ENCODE data around the gene OR51E1. TPM values are rescaled to one million over a fixed set of nuclear protein-coding genes. Genes with fewer than 3 reads are reported as not detected.

OR51E1 gene
- total and polyA plus RNA-seq, 10 of the 15 experiments (the other 5 are each of a cell fraction or from before 2014, with no cell fraction given) = not detected

DNA sequence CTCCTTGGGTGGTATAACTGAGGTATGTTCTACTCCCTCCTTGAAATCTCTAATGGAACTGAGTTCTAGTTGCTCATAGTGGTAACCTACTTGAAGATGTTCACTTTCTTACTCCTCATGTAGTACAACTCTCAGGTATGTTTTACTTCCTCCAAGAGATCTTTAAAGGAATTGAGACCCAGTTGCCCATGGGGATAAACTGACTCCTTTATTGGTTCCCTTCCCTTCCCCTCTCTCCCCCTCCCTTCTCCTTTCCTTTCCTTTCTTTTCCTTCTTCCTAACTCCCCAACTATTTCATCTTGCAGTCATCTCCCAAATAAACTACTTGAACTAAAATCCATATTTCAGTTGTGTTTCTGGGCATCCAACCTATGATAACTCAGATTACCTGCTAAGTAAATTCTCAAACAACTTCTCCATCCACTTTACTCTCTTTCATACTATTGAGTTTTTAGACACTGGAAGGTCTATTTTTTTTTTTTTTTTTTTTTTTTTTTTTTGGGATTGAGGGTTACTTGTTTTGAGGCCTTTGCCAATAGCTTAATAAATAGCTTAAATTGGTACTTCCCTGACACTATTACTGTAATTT lies 27.8 kb upstream of the OR51E1 start (continued):
- TF ChIP-seq FOXK2 (IDR thresholded peaks at IDR 0.05) (no peak), SUPT20H (IDR thresholded peaks at IDR 0.05; ENCODE audit: borderline replicate concordance, control insufficient read depth, low read depth, low read length) (no peak)

DNA sequence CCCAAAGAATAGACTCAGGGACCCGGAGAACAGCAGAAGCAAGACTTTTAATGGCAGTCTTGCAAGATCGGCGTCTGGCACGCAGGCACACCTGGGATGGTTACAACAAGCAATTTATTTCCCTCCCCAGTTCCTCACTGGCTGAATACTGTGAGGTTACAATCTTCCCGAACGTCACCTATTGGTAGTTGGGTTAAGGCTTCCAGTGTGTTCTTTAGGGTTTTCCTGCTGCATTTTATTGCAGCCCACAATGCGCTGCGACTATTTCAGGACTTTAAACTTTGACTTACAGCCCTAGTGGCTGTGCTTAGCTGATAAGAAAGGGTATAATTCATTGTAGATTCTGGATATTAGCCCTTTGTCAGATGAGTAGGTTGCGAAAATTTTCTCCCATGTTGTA lies 24.3 kb upstream of the OR51E1 start:
- H3K27me3 ChIP-seq (replicated peaks in 1 of 2; ENCODE audit: control insufficient read depth in 2 of 2, insufficient read depth in 2 of 2, low read length in 1 of 2) = no peaks in the 10 kb centered on the region
- ChIA-PET CTCF (interaction anchor here (1.1 kb wide), 1 partner anchor 11 kb away, joined by 3 read pairs; no protein-coding TSS in a partner anchor), SMC1A (ENCODE audit: uncharacterized antibody, unreplicated experiment) (no interaction called here), RAD21 (ENCODE audit: unreplicated experiment) (no interaction called here), POLR2A (no interaction called here)
- H2AFZ ChIP-seq (ENCODE audit: control insufficient read depth, low read depth, low read length) = no peak overlapping the region
- no peak overlapping the region for H3K27ac ChIP-seq (ENCODE audit: control insufficient read depth, insufficient read depth)
- no peak overlapping the region for H3K9ac ChIP-seq (ENCODE audit: control insufficient read depth, insufficient read depth, low read length)
- H4K20me1 ChIP-seq (ENCODE audit: control insufficient read depth, insufficient read depth) = no peaks in the 10 kb centered on the region
- H3K79me2 ChIP-seq (ENCODE audit: control insufficient read depth, insufficient read depth, low read length) = no peaks in the 10 kb centered on the region
- intact Hi-C loops (cut with micrococcal nuclease; ENCODE audit: unreplicated experiment) = no loop called here
- no peak for ATAC-seq
- H3K4me3 ChIP-seq = no peak overlapping the region
- DNase-seq (ENCODE audit: low read depth, low spot score) = no peak
- no peak for TF ChIP-seq HCFC1 (IDR thresholded peaks at IDR 0.05; ENCODE audit: low read length)
- TF ChIP-seq, protein P1, sequence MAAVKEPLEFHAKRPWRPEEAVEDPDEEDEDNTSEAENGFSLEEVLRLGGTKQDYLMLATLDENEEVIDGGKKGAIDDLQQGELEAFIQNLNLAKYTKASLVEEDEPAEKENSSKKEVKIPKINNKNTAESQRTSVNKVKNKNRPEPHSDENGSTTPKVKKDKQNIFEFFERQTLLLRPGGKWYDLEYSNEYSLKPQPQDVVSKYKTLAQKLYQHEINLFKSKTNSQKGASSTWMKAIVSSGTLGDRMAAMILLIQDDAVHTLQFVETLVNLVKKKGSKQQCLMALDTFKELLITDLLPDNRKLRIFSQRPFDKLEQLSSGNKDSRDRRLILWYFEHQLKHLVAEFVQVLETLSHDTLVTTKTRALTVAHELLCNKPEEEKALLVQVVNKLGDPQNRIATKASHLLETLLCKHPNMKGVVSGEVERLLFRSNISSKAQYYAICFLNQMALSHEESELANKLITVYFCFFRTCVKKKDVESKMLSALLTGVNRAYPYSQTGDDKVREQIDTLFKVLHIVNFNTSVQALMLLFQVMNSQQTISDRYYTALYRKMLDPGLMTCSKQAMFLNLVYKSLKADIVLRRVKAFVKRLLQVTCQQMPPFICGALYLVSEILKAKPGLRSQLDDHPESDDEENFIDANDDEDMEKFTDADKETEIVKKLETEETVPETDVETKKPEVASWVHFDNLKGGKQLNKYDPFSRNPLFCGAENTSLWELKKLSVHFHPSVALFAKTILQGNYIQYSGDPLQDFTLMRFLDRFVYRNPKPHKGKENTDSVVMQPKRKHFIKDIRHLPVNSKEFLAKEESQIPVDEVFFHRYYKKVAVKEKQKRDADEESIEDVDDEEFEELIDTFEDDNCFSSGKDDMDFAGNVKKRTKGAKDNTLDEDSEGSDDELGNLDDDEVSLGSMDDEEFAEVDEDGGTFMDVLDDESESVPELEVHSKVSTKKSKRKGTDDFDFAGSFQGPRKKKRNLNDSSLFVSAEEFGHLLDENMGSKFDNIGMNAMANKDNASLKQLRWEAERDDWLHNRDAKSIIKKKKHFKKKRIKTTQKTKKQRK (IDR thresholded peaks at IDR 0.05; ENCODE audit: low read depth, low read length) = no peak
- 59% methylated on average over 9 of the region's 9 CpGs for WGBS (ENCODE audit: insufficient coverage, insufficient replicate concordance, low lambda C conversion rate, missing lambda C conversion rate)
- H3K4me1 ChIP-seq (ENCODE audit: control insufficient read depth, insufficient read depth, low read length) = no peaks in the 10 kb centered on the region
- no TSS peak for BruUV-seq (replicated peaks)
- FAIRE-seq = no peak
- in situ Hi-C loops (cut with MboI) = no loop called here
- no peak overlapping the region for H3K4me2 ChIP-seq (ENCODE audit: control insufficient read depth, insufficient read depth)
- no peaks in the 10 kb centered on the region for H3K9me3 ChIP-seq (replicated peaks; ENCODE audit: control insufficient read depth, insufficient read depth, low read length)
- H3K36me3 ChIP-seq (ENCODE audit: control insufficient read depth in 2 of 2, insufficient read depth in 2 of 2, low read length in 1 of 2) = no peaks in the 10 kb centered on the region
